ENCODE measurements around the gene CBARP. TPM values are rescaled to one million over a fixed set of nuclear protein-coding genes. Genes with fewer than 3 reads are reported as not detected.

Gene CBARP
- polyA plus RNA-seq, 1 of the 3 experiments (the other 2 are of a cell fraction) = 5.1 TPM

DNA sequence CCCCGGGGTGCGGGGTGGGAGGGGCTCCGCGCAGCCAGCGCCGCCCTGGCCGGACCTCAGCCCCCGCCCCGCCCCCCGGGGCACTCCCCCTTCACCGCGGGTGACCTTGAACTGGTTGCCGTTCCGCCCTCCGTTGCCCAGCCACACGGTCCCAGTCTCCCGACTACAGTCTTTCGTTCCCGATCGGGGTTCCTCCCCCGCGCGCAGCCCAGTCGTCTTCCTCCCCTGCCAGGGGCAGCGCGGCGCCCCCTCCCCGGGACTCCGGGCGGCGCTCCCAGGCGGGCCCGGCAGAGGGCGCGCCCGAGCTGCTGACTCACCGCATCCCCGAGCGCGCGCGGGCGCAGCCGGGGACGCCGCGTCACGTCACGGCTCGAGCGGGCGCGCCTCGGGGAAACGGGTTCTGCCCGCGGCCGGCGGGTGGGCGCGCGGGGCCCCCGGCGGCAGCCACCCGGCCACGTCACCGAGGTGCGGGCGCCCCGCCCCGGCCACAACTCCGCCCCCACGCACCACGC, 11.0 kb upstream of the CBARP start (continued):
- TF ChIP-seq, protein P1, sequence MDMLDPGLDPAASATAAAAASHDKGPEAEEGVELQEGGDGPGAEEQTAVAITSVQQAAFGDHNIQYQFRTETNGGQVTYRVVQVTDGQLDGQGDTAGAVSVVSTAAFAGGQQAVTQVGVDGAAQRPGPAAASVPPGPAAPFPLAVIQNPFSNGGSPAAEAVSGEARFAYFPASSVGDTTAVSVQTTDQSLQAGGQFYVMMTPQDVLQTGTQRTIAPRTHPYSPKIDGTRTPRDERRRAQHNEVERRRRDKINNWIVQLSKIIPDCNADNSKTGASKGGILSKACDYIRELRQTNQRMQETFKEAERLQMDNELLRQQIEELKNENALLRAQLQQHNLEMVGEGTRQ (IDR thresholded peaks at IDR 0.05; ENCODE audit: borderline replicate concordance, low read depth, low read length) = no peak
- TF ChIP-seq, protein P2, sequence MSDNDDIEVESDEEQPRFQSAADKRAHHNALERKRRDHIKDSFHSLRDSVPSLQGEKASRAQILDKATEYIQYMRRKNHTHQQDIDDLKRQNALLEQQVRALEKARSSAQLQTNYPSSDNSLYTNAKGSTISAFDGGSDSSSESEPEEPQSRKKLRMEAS (IDR thresholded peaks at IDR 0.05; ENCODE audit: low read depth) = no peak
- no peak for TF ChIP-seq JUND (IDR thresholded peaks at IDR 0.05)
- TF ChIP-seq MEF2A (IDR thresholded peaks at IDR 0.05; ENCODE audit: borderline replicate concordance, low read depth) = no peak
- TF ChIP-seq TCF12 (IDR thresholded peaks at IDR 0.05) = no peak
- TF ChIP-seq EP300 (IDR thresholded peaks at IDR 0.05; ENCODE audit: borderline replicate concordance in 1 of 2, low read depth in 1 of 2, low read length in 1 of 2) = no peak
- no peak for TF ChIP-seq RCOR1 (IDR thresholded peaks at IDR 0.05; ENCODE audit: low read length)
- TF ChIP-seq EZH2phosphoT487 (IDR thresholded peaks at IDR 0.05; ENCODE audit: borderline replicate concordance, low read depth) = no peak
- no peak for TF ChIP-seq YY1 (IDR thresholded peaks at IDR 0.05; ENCODE audit: low read depth)
- no peak for TF ChIP-seq NFIC (IDR thresholded peaks at IDR 0.05; ENCODE audit: borderline replicate concordance)
- TF ChIP-seq, protein P3, sequence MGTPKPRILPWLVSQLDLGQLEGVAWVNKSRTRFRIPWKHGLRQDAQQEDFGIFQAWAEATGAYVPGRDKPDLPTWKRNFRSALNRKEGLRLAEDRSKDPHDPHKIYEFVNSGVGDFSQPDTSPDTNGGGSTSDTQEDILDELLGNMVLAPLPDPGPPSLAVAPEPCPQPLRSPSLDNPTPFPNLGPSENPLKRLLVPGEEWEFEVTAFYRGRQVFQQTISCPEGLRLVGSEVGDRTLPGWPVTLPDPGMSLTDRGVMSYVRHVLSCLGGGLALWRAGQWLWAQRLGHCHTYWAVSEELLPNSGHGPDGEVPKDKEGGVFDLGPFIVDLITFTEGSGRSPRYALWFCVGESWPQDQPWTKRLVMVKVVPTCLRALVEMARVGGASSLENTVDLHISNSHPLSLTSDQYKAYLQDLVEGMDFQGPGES (IDR thresholded peaks at IDR 0.05; ENCODE audit: low read depth, low read length) = no peak
- no peak for TF ChIP-seq FOXM1 (IDR thresholded peaks at IDR 0.05; ENCODE audit: low read depth)
- TF ChIP-seq, protein P4, sequence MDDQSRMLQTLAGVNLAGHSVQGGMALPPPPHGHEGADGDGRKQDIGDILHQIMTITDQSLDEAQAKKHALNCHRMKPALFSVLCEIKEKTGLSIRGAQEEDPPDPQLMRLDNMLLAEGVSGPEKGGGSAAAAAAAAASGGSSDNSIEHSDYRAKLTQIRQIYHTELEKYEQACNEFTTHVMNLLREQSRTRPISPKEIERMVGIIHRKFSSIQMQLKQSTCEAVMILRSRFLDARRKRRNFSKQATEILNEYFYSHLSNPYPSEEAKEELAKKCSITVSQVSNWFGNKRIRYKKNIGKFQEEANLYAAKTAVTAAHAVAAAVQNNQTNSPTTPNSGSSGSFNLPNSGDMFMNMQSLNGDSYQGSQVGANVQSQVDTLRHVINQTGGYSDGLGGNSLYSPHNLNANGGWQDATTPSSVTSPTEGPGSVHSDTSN (IDR thresholded peaks at IDR 0.05) = no peak
- TF ChIP-seq, protein P5, sequence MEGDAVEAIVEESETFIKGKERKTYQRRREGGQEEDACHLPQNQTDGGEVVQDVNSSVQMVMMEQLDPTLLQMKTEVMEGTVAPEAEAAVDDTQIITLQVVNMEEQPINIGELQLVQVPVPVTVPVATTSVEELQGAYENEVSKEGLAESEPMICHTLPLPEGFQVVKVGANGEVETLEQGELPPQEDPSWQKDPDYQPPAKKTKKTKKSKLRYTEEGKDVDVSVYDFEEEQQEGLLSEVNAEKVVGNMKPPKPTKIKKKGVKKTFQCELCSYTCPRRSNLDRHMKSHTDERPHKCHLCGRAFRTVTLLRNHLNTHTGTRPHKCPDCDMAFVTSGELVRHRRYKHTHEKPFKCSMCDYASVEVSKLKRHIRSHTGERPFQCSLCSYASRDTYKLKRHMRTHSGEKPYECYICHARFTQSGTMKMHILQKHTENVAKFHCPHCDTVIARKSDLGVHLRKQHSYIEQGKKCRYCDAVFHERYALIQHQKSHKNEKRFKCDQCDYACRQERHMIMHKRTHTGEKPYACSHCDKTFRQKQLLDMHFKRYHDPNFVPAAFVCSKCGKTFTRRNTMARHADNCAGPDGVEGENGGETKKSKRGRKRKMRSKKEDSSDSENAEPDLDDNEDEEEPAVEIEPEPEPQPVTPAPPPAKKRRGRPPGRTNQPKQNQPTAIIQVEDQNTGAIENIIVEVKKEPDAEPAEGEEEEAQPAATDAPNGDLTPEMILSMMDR (IDR thresholded peaks at IDR 0.05) = peak; percentile 87
- TF ChIP-seq, protein P6, sequence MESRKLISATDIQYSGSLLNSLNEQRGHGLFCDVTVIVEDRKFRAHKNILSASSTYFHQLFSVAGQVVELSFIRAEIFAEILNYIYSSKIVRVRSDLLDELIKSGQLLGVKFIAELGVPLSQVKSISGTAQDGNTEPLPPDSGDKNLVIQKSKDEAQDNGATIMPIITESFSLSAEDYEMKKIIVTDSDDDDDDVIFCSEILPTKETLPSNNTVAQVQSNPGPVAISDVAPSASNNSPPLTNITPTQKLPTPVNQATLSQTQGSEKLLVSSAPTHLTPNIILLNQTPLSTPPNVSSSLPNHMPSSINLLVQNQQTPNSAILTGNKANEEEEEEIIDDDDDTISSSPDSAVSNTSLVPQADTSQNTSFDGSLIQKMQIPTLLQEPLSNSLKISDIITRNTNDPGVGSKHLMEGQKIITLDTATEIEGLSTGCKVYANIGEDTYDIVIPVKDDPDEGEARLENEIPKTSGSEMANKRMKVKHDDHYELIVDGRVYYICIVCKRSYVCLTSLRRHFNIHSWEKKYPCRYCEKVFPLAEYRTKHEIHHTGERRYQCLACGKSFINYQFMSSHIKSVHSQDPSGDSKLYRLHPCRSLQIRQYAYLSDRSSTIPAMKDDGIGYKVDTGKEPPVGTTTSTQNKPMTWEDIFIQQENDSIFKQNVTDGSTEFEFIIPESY (IDR thresholded peaks at IDR 0.05; ENCODE audit: borderline replicate concordance, low read depth) = no peak
- TF ChIP-seq RXRA (IDR thresholded peaks at IDR 0.05; ENCODE audit: borderline replicate concordance, low read depth) = 0 out of 2 replicates have a peak, but pooled peaks have one; percentile 31

All from SK-N-SH (cell line).